Activated CD4-positive, alpha-beta T cell treated with anti-CD3 and anti-CD28 coated beads for 48 hours (primary cell): Measurements from ENCODE around the gene HCAR2.
"Not testable (repeated sequence)": the region's sequence is repeated elsewhere in the genome, so short reads cannot be mapped to it uniquely, and the experiment has no call there.

Experiments used
- DNase-seq: peaks from one replicate; pipeline ENCODE4 v3.0.0-alpha.2; 2020

Gene HCAR2

GRCh38 chr12:122715211-122715610, 12.1 kb upstream of the HCAR2 start:
- not testable (repeated sequence) for DNase-seq

DNA sequence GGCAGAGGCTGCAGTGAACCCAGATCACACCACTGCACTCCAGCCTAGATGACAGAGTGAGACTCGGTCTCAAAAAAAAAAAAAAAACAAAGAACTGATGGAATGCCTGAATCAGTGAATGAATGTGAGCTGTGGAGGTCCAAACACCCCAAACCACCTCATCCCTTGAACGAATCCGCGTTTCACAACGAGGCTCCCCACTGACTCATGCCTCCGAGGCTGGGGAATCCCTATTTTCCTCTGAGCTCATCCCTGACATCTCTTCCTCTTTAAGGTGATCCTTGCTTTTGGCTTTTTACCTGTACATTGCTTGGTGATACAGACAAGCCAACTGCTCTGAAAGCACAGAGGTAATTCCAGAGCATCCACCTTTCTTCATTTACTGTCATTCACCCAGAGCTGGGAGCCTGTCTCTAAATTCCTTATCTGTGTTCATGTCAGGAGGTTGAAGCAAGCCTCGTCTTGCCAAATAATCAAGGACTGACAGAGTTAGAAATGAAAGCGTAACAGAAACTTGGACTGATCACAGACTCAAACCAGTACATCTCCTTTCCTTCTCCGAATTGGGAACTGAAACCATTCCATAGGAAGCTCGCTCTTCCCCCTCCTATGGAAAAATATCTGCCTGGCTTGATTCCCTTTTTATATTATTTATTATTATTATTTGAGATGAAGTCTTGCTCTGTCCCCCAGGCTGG, 10.5 kb upstream of the HCAR2 start:
- not testable (repeated sequence) for DNase-seq

- not testable (repeated sequence) for DNase-seq
These were observed 8.1 kb upstream of the HCAR2 start for GRCh38 chr12:122711266-122711665.

DNA sequence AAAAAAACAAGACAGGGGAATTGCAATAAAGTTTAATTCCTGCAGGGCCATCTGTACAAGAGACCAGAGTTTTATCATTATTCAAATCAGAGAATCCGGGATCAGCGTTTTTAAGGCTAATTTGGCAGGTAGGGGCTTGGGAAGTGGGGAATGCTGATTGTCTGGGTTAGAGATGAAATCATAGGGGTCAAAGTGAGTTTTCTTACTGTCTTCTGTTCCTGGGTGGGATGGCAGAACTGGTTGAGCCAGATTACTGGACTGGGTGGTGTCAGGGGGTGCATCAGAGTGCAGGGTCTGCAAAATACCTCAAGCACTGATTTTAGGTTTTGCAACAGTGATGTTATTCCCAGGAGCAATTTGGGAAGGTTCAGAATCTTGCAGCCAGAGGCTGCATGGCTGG, 7.2 kb upstream of the HCAR2 start:
- DNase-seq: not testable (repeated sequence)

- not testable (repeated sequence) for DNase-seq
These were observed 6.1 kb upstream of the HCAR2 start for GRCh38 chr12:122709287-122709686.

- not testable (repeated sequence) for DNase-seq
These were observed 684 bp upstream of the HCAR2 start for GRCh38 chr12:122703841-122704240.

GRCh38 chr12:122701481-122701880, 1.7 kb downstream of the HCAR2 start:
- DNase-seq: not testable (repeated sequence)

DNA sequence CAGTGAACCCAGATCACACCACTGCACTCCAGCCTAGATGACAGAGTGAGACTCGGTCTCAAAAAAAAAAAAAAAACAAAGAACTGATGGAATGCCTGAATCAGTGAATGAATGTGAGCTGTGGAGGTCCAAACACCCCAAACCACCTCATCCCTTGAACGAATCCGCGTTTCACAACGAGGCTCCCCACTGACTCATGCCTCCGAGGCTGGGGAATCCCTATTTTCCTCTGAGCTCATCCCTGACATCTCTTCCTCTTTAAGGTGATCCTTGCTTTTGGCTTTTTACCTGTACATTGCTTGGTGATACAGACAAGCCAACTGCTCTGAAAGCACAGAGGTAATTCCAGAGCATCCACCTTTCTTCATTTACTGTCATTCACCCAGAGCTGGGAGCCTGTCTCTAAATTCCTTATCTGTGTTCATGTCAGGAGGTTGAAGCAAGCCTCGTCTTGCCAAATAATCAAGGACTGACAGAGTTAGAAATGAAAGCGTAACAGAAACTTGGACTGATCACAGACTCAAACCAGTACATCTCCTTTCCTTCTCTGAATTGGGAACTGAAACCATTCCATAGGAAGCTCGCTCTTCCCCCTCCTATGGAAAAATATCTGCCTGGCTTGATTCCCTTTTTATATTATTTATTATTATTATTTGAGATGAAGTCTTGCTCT, 3.0 kb downstream of the HCAR2 start:
- not testable (repeated sequence) for DNase-seq

GRCh38 chr12:122696922-122697321, 6.2 kb downstream of the HCAR2 start:
- DNase-seq: not testable (repeated sequence)

DNA sequence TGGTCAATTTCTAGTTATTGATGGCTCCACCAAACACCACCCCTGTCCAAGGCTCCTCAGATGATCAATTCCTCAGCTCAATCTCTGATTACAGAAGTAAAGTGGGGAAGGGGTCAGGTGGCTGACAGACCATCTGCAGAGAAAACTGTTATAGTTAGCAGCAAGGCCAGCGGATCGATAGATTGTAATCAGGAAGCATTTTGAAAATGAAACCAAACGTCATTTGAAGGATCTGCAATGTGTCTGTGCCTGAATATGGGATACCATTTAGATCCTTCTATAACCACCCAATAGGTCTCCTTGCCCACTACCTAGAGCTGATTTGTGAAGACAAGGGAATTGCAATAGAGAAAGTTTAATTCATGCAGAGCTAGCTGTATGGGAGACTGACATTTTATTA, 11.6 kb downstream of the HCAR2 start:
- DNase-seq: no peak

GRCh38 chr12:122688291-122688690, 14.9 kb downstream of the HCAR2 start:
- no peak for DNase-seq

DNA sequence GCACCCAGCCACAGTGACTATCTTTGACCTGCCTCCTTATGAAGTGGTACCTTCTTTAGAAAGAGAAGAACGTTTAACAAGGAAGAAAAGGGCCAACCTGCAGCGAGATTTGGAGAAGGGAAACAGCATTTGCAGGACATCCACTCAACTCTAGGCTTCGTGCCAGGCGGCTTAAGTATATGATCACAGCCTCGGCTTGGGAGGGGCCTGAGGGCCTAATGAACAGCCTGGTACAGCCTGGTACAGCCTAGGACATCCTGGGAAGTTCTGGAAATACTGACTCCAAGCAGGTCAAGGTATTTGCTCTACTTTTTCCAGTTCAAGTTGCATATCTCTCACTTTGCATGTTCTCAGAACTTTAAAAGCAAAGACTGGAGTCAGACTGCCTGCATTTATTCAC, 16.1 kb downstream of the HCAR2 start:
- no peak for DNase-seq

DNA sequence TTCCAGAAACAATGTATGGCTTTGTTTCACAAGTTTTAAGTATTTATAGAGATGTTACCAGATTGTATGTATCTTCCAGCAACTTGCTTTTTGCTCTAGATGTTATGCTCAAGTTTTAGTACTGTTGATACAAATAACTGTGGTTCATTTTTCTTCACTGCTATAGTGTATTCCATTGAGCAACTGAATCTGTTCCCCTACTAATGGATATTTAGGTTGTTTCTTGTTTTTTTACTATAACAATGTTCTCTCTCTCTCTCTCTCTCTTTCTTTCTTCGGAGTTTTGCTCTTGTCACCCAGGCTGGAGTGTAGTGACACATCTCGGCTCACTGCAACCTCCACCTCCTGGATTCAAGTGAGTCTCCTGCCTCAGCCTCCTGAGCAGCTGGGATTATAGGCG, 16.6 kb downstream of the HCAR2 start:
- no peak for DNase-seq

DNA sequence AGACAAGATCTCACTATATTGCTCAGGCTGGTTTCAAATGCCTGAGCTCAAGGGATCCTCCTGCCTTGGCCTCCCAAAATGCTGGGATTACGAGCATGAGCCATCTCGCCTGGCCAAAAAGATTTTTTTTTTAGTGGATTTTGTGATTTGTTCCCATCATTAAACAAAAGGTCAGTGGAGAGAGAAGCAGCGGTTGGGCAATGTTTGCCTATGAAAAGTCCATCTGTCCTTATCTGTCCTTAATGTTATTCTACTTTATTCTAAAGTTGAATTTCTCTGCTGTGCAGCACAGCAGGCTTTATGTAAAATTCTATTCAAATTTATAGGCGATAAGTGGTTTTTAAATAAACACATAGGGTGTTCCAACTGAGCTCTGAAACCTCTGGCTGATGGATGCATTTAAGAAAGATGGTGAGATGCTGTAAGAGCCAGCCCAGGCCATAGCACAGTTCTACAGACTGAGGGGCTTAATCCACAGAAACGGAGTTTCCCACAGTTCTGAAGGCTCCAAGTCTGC, 18.8 kb downstream of the HCAR2 start:
- DNase-seq: no peak

GRCh38 chr12:122681814-122682213, 21.3 kb downstream of the HCAR2 start:
- DNase-seq: no peak

DNA sequence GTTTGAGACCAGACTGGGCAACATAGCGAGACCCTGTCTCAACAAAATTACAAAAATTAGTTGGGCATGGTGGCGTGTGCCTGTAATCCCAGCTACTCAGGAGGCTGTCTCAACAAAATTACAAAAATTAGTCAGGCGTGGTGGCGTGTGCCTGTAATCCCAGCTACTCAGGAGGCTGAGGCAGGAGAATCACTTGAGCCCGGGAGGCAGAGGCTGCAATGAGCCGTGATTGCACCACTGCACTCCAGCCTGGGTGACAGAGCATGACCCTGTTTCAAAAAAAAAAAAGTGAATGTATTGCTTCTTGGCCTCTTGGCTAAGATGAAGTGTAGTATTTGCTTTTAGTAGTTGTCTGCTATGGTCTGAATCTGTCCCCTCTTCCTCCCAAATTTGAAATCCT, 22.2 kb downstream of the HCAR2 start:
- not testable (repeated sequence) for DNase-seq

DNA sequence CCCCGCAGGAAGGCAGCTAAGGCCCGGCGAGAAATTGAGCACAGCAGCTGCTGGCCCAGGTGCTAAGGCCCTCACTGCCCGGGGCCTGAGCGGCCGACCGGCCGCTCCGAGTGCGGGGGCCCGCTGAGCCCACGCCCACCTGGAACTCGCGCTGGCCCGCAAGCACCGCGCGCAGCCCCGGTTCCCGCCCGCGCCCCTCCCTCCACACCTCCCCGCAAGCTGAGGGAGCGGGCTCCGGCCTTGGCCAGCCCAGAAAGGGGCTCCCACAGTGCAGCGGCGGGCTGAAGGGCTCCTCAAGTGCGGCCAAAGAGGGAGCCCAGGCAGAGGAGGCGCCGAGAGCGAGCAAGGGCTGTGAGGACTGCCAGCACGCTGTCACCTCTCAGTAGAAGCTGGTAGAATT, 26.4 kb downstream of the HCAR2 start:
- not testable (repeated sequence) for DNase-seq

DNA sequence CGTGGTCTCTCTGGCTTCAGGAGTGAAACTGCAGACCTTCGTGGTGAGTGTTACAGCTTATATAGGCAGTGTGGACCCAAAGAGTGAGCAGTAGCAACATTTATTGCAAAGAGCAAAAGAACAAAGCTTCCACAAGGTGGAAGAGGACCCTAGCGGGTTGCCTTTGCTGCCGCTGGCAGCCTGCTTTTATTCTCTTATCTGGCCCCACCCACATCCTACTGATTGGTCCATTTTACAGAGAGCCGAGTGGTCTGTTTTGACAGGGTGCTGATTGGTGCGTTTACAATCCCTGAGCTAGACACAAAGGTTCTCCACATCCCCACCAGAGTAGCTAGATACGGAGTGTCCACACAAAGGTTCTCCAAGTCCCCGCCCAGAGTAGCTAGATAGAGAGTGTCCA, 27.1 kb downstream of the HCAR2 start:
- not testable (repeated sequence) for DNase-seq

DNA sequence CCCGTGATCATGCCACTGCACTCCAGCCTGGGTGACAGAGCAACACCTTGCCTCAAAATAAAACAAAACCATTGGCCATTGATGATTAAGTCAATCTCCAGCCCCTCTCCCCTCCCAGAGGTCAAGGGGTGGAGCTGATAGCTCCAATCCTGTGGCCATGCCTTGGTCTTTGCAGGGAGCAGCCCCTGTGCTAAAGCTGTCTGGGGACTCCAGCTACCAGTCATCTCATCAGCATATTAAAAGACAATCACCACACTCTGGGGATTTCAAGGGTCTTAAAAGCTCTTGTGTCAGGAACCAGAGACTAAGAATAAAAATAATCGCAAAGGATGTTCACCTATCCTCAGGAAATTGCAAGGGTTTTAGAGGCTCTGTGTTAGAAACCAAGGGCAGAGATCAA, 30.6 kb downstream of the HCAR2 start:
- no peak for DNase-seq

DNA sequence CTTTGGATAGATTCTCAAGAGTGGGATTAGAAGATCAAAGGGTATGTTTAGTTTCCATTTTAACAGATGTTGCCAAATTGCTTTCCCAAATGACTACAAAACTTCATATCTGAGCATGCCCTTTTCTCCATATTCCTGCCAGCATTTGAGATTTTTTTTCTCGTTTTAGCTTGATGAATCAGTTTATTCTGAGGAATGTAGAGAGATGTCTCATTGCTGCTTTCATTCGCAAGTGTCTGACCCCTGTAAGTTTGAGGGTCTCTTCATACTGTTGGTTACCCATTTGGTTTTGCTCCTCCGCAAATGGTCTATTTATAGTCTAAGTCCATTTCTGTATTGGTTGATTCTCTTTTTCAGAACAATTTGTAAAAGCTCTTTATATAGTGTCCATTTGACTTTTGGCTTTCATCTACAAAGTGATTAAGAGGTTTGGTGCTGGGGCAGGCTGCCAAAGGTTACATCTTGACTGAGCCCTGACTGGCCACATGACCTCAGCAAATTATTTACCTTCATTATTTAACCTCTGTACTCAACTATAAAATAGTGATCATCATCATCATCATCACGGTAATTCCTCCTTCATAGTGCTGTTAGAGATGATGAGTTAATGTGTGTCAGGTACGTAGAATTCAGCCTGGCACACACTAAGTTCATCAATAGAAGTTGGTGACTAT, 33.6 kb downstream of the HCAR2 start:
- no peak for DNase-seq

DNA sequence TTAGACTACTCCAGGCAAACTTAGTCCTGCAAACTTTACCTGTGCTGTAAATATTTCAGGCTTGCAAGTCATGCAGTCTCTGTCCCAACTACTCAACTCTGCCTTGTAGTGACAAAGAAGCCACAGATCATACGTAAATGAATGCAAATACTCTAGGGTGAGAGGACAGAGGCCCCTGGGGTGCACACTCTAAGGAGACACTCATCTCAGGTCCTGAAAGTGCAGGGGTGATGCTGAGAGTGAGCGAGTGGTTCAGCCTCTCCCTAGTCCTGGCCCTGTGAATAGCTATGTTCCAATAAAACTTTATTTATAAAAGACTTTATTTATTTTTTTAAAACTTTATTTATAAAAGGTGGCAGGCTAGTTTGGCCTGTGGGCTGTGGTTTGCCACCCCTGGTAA, 34.9 kb downstream of the HCAR2 start:
- no peak for DNase-seq

- no peak for DNase-seq
These were observed 37.4 kb downstream of the HCAR2 start for GRCh38 chr12:122665759-122666158.

DNA sequence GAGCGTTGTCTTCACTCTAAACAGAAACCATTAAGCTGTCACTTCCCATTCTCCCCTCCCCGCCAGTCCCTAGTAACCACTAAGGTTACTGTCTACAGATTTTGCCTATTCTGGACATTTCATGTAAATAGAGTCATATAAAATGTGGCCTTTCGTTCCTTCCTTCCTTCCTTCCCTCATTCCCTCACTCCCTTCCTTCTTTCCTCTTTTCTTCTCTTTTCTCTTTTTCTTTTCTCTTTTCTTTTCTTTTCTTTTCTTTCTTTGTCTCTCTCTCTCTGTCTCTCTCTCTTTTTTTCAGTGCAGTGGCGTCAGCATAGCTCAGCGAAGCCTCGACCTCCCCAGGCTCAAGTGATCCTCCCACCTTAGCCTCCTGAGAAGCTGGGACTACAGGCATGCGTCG, 37.8 kb downstream of the HCAR2 start:
- no peak for DNase-seq

GRCh38 chr12:122661938-122662337, 41.2 kb downstream of the HCAR2 start:
- DNase-seq: no peak
